ENCODE results near the gene GATA5. TPM values are rescaled to one million over a fixed set of nuclear protein-coding genes. Genes with fewer than 3 reads are reported as not detected.

Gene GATA5
- total RNA-seq, 1 experiment from 2014 or later: not detected

DNA sequence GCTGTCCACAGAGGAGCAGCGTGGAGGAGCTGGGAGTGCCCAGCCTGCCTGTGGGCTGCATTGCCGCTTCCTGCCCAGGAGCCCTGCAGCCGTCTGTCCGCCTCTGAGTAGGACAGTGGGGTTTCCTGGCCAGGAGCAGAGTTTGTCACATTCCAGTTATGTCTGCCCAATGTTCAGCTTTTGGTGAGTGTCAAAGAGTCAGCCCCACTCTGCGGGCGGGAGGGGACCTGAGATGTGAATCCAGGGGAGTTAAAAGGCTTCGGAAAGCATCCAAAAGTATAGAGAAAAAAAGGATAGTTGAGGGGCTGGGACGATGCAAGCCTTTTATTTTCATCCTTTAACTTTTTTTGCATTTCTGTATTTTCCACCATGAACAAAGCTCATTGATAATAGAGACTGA is 7.2 kb upstream of the GATA5 start:
- no TSS peak for BruUV-seq (replicated peaks)
- H2AFZ ChIP-seq (ENCODE audit: low read depth, low read length, poor library complexity, severe bottlenecking): no peak overlapping the region
- no peak overlapping the region for H3K9ac ChIP-seq (ENCODE audit: low read length)
- H3K79me2 ChIP-seq (ENCODE audit: insufficient read depth, low read length): no peaks in the 10 kb centered on the region
- no peaks in the 10 kb centered on the region for H3K36me3 ChIP-seq (ENCODE audit: control insufficient read depth in 1 of 2, insufficient read depth in 2 of 2, low read length in 2 of 2)
- H3K27ac ChIP-seq (ENCODE audit: low read depth, low read length): no peak overlapping the region
- ATAC-seq: no peak
- ChIA-PET POLR2A (no interaction called here), CTCF (no interaction called here), RAD21 (ENCODE audit: low non-redundant PET in 1 of 2, low total read pairs in 2 of 2, uncharacterized antibody in 2 of 2, unreplicated experiment in 2 of 2) (no interaction called here)
- H3K4me3 ChIP-seq (replicated peaks in 1 of 2; ENCODE audit: low read depth in 1 of 2, low read length in 2 of 2): no peak overlapping the region
- no peaks in the 10 kb centered on the region for H3K27me3 ChIP-seq (ENCODE audit: insufficient read depth, low read length)
- no peak for TF ChIP-seq POLR2A (IDR thresholded peaks at IDR 0.05; ENCODE audit: borderline replicate concordance, extremely low read depth, insufficient read depth, insufficient read length)
- TF ChIP-seq JUND (IDR thresholded peaks at IDR 0.05): no peak
- no peak for TF ChIP-seq CBX3 (IDR thresholded peaks at IDR 0.05; ENCODE audit: low read depth)
- TF ChIP-seq EGR1 (IDR thresholded peaks at IDR 0.05; ENCODE audit: low read depth): no peak
- TF ChIP-seq EZH2phosphoT487 (IDR thresholded peaks at IDR 0.05; ENCODE audit: borderline replicate concordance): no peak
- no peak overlapping the region for H3K4me2 ChIP-seq (ENCODE audit: low read length)
- H3K4me1 ChIP-seq (ENCODE audit: control insufficient read depth in 1 of 2, insufficient read depth in 2 of 2, low read length in 2 of 2): no peaks in the 10 kb centered on the region
- H4K20me1 ChIP-seq (ENCODE audit: insufficient read depth): no peaks in the 10 kb centered on the region
- no peaks in the 10 kb centered on the region for H3K9me2 ChIP-seq (ENCODE audit: insufficient read depth)
- intact Hi-C loops (cut with micrococcal nuclease): no loop called here
- no peaks in the 10 kb centered on the region for H3K9me3 ChIP-seq (ENCODE audit: control insufficient read depth in 1 of 2, insufficient read depth in 1 of 2, low read depth in 1 of 2, low read length in 2 of 2)
- DNase-seq (ENCODE audit: low read depth, low spot score): no peak

DNA sequence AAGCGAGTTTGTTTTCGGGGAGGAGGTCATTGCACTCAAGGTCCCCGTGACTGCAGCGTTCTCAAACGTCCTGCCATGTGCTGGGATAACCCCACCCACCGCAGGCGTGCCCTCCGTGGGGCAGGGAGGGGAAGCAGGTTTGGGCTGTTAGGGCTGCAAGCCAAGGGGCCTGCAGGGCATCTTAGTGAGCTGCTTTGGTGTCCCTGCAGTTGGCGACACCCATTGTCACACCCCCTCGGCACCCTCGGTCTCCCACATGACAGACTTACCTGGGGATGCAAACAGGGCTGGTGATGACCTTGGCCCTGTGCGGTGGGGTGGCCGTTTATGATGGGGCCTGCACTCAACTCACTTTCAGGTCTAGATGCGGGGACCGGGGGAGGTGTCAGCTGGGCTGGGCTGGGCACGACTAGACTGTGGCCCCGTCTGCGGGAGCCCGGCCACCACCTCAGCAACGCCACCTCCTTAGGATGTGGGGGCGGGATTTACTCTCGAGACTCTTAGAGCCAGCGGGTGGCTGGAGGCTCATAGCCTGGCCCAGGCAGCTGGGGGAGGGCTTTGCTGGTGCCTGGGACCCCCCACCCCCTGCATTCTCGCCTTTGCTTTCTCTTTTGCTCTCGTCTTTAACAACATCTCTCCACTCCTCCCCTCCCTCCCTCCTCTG is 6.5 kb upstream of the GATA5 start:
- TF ChIP-seq POLR2A (IDR thresholded peaks at IDR 0.05; ENCODE audit: borderline replicate concordance, extremely low read depth, insufficient read depth, insufficient read length): no peak
- TF ChIP-seq, protein P1, sequence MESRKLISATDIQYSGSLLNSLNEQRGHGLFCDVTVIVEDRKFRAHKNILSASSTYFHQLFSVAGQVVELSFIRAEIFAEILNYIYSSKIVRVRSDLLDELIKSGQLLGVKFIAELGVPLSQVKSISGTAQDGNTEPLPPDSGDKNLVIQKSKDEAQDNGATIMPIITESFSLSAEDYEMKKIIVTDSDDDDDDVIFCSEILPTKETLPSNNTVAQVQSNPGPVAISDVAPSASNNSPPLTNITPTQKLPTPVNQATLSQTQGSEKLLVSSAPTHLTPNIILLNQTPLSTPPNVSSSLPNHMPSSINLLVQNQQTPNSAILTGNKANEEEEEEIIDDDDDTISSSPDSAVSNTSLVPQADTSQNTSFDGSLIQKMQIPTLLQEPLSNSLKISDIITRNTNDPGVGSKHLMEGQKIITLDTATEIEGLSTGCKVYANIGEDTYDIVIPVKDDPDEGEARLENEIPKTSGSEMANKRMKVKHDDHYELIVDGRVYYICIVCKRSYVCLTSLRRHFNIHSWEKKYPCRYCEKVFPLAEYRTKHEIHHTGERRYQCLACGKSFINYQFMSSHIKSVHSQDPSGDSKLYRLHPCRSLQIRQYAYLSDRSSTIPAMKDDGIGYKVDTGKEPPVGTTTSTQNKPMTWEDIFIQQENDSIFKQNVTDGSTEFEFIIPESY (IDR thresholded peaks at IDR 0.05; ENCODE audit: extremely low read depth, insufficient replicate concordance, low read length): no peak
- TF ChIP-seq EZH2phosphoT487 (IDR thresholded peaks at IDR 0.05; ENCODE audit: borderline replicate concordance): no peak
- TF ChIP-seq ELF1 (IDR thresholded peaks at IDR 0.05; ENCODE audit: borderline replicate concordance, low read depth): no peak
- TF ChIP-seq, protein P2, sequence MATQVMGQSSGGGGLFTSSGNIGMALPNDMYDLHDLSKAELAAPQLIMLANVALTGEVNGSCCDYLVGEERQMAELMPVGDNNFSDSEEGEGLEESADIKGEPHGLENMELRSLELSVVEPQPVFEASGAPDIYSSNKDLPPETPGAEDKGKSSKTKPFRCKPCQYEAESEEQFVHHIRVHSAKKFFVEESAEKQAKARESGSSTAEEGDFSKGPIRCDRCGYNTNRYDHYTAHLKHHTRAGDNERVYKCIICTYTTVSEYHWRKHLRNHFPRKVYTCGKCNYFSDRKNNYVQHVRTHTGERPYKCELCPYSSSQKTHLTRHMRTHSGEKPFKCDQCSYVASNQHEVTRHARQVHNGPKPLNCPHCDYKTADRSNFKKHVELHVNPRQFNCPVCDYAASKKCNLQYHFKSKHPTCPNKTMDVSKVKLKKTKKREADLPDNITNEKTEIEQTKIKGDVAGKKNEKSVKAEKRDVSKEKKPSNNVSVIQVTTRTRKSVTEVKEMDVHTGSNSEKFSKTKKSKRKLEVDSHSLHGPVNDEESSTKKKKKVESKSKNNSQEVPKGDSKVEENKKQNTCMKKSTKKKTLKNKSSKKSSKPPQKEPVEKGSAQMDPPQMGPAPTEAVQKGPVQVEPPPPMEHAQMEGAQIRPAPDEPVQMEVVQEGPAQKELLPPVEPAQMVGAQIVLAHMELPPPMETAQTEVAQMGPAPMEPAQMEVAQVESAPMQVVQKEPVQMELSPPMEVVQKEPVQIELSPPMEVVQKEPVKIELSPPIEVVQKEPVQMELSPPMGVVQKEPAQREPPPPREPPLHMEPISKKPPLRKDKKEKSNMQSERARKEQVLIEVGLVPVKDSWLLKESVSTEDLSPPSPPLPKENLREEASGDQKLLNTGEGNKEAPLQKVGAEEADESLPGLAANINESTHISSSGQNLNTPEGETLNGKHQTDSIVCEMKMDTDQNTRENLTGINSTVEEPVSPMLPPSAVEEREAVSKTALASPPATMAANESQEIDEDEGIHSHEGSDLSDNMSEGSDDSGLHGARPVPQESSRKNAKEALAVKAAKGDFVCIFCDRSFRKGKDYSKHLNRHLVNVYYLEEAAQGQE (IDR thresholded peaks at IDR 0.05; ENCODE audit: low read depth): no peak
- TF ChIP-seq ZFX (IDR thresholded peaks at IDR 0.05): no peak
- TF ChIP-seq SP1 (IDR thresholded peaks at IDR 0.05; ENCODE audit: low read depth): no peak
- no peak for TF ChIP-seq TCF7L2 (IDR thresholded peaks at IDR 0.05; ENCODE audit: borderline replicate concordance, extremely low read depth, insufficient read depth, insufficient read length)
- TF ChIP-seq EGR1 (IDR thresholded peaks at IDR 0.05; ENCODE audit: low read depth): no peak
- no peak for TF ChIP-seq SRF (IDR thresholded peaks at IDR 0.05; ENCODE audit: low read depth)
- Histone ChIP-seq H3K9me3 (ENCODE audit: control insufficient read depth in 1 of 2, insufficient read depth in 1 of 2, low read depth in 1 of 2, low read length in 2 of 2) (no peaks in the 10 kb centered on the region), H2AFZ (ENCODE audit: low read depth, low read length, poor library complexity, severe bottlenecking) (no peak overlapping the region), H3K36me3 (ENCODE audit: control insufficient read depth in 1 of 2, insufficient read depth in 2 of 2, low read length in 2 of 2) (no peaks in the 10 kb centered on the region), H3K9ac (ENCODE audit: low read length) (no peak overlapping the region), H3K4me3 (replicated peaks in 1 of 2; ENCODE audit: low read depth in 1 of 2, low read length in 2 of 2) (no peak overlapping the region), H3K4me1 (ENCODE audit: control insufficient read depth in 1 of 2, insufficient read depth in 2 of 2, low read length in 2 of 2) (no peaks in the 10 kb centered on the region), H3K79me2 (ENCODE audit: insufficient read depth, low read length) (no peaks in the 10 kb centered on the region), H3K4me2 (ENCODE audit: low read length) (no peak overlapping the region), H3K9me2 (ENCODE audit: insufficient read depth) (no peaks in the 10 kb centered on the region), H3K27me3 (ENCODE audit: insufficient read depth, low read length) (no peaks in the 10 kb centered on the region), H3K27ac (ENCODE audit: low read depth, low read length) (no peak overlapping the region), H4K20me1 (ENCODE audit: insufficient read depth) (no peaks in the 10 kb centered on the region)
- ChIA-PET RAD21 (ENCODE audit: low non-redundant PET in 1 of 2, low total read pairs in 2 of 2, uncharacterized antibody in 2 of 2, unreplicated experiment in 2 of 2) (no interaction called here), CTCF (no interaction called here), POLR2A (no interaction called here)
- DNase-seq (ENCODE audit: low read depth, low spot score) (no peak), ATAC-seq (no peak)
- no TSS peak for BruUV-seq (replicated peaks)
- intact Hi-C loops (cut with micrococcal nuclease): no loop called here
